Skeletal muscle cell (primary cell): Measurements from ENCODE around the gene AHCY.
"Not testable (repeated sequence)": the region's sequence is repeated elsewhere in the genome, so short reads cannot be mapped to it uniquely, and the experiment has no call there.

Source experiments
- DNase-seq: peaks from one replicate; pipeline ENCODE4 v3.0.0-alpha.2; 2010; ENCODE audit warnings: low read depth
- H3K4me3 ChIP-seq: 2 replicates; pipeline ENCODE4 v1.5.1; 2011; ENCODE audit warnings: low read depth, mild to moderate bottlenecking, control low read depth, low read length, moderate library complexity

Gene AHCY

DNA sequence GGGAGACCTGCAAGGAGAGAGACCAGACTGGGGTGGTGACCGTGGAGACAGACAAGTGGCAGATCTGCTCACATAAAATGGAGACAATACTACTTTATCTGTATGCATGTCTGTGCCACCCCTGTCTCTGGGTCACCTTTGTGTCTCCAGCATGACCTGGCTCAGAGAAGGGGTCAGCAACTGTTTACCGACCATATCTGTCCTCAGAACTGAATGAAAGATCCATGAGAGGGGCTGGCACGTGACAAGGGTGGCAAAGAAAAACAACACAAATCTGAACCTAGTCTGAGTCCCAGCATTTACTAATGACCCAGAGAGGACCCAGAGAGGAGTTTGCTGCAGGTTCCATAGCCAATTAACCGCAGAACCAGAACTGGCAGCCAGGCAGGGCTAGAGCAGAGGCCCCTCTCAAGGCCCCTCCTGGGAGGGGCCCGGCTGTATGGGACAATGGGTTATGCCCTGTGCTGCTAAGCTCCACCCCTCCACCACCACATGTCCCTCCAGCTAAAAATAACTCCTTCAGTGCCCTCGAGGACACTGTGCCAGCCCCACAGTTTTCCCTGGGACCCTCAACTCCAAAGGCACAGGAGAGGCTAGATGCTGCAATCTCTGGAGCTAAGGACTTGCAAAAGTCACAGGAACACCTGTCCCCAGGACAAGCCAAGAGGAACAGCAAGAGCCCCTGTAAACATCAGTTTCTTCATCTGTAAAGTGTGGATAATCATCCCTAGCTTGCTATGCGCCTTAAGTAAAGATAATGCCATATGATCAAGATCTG lies 2.2 kb downstream of the AHCY start:
- no peak overlapping the region for H3K4me3 ChIP-seq
- DNase-seq, result no peak

GRCh38 chr20:34300256-34300806 lies 2.8 kb downstream of the AHCY start:
- DNase-seq, result no peak
- no peak overlapping the region for H3K4me3 ChIP-seq

- DNase-seq, result no peak
- no peak overlapping the region for H3K4me3 ChIP-seq
These were observed 3.4 kb downstream of the AHCY start for GRCh38 chr20:34299556-34300255.

- not testable (repeated sequence) for H3K4me3 ChIP-seq, DNase-seq
These were observed 4.8 kb downstream of the AHCY start for GRCh38 chr20:34298294-34298784.

DNA sequence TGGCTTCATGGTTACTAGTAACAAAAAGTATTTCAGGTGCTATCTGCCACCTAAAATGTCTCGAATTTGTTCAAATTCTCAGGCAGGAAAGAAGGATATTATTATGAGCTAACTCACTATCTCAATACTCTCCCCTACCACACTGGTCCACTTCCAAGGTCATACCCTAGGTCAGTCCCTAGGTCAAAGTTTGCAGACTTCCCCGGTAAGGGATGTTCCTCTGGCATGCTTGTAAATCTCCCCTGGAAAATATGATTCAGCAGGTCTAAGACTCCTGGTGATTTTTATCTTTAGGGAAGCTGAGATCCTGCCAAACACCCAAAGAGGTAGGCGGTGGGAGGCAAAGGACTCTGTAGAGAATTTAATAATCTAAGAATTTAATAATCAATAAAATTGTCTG lies 6.7 kb downstream of the AHCY start:
- H3K4me3 ChIP-seq, result no peak overlapping the region
- no peak for DNase-seq

DNA sequence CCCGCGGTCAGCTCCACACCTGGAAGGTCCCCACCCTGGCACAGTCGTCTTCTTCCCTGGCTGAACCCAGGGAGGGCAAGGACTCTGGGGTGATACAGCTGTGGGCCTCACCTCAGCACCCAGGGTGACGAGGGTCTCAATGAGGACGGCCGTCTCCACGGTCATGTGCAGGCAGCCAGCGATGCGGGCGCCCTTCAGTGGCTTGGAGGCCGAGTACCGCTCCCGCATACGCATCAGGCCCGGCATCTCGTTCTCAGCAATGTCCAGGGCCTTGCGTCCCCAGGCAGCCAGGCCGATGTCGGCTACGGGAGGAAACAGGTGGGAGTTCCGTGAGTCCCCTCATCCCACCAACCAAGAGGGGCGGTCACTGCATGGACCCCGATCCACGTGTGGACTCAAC lies 7.9 kb downstream of the AHCY start:
- no peak for DNase-seq
- no peak overlapping the region for H3K4me3 ChIP-seq

DNA sequence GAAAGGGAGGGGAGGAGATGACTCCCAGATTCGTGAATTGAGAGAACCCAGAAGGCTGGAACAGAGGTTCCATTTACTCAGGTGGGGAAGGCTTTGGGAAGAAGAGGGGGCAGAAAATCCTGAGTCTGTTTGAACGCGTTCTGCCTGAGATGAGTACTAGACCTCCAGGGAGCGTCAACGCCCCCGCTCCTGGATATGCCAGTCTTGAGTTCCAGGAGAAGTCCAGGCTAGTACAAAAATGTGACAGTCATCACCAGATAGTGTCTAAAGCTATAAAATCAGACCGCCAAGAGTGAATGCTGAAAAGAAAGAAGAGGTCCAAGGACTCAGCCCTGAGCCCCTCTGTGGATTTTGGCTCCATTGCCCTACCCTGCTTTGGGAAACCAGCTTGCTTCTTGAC lies 8.6 kb downstream of the AHCY start:
- no peak for DNase-seq
- no peak overlapping the region for H3K4me3 ChIP-seq

DNA sequence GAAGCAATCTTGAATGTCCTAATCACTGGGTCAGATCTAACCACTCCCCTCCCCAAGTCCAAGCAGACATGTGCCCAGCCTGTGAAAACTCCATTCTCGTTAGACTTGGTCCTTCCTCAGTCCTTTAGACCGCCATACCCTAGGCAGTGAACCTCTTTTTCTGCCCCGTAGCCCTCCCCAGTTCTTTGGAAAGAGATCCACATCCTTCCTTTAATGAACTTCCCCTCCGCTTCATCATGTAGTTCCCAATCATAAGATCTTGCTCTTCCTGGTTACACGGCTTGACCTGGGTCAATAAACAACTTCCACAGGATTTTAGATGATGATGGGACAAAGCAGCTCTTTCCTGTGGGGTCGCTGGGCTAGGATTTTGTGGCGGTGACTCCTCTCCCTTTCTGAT lies 9.6 kb downstream of the AHCY start:
- H3K4me3 ChIP-seq, result no peak overlapping the region

DNA sequence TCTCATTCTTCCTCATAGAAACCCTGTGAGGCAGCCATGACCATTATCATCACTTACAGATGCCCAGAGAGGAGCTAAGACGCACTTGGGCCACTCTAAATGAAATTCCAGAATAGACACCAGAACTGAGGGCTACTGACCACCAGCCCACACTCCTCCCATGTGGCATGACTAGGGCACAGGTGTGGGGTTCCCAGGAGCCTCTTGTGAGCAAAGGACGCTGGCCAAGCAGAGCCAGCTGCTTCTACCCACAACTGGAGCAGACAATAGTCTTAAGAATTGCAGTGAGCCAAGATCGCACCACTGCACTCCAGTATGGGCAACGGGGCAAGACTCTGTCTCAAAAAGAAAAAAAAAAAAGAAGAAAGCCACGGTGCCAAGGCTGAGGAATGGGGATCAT lies 10.0 kb downstream of the AHCY start:
- DNase-seq, result no peak
- no peak overlapping the region for H3K4me3 ChIP-seq

More for the DNA sequence above, 9.6 kb downstream of the AHCY start:
- DNase-seq, result no peak

GRCh38 chr20:34292496-34292895 lies 10.7 kb downstream of the AHCY start:
- DNase-seq, result no peak
- H3K4me3 ChIP-seq, result no peak overlapping the region

DNA sequence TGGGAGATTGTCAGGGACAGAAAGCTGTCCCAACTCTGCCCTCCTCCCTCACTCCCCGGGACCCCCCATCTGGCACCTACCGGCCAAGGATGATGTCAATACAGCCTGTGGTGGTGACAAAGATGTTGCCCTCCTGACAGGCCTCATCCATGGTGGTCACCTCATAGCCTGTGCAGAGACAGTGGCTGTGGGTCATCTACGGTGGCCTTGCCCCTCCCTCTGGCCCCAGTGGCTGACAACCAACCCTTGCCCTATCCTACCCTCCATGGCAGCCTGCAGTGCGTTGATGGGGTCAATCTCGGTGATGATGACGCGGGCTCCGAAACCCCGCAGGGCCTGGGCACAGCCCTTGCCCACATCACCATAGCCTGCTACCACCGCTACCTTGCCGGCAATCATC lies 12.7 kb downstream of the AHCY start:
- no peak overlapping the region for H3K4me3 ChIP-seq
- no peak for DNase-seq

- H3K4me3 ChIP-seq, DNase-seq: not testable (repeated sequence)
These were observed 15.7 kb downstream of the AHCY start for GRCh38 chr20:34287500-34287899.

DNA sequence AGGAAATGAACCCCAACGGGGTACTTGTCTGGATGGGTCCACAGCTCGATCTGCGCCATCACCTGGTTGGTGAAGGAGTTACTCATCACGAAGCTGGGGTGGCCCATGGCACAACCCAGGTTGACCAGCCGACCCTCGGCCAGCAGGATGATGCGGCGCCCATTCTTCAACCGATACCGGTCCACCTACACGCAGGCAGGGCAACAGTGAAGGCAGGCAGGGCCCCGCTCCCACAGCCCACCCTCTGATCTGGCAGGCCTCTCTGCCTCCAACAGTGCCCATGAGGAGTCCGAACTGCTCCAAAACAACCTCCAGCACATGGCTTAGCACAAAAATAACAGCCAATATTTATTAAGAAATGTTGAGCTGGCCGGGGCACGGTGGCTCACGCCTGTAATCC lies 17.7 kb downstream of the AHCY start:
- no peak for DNase-seq
- no peak overlapping the region for H3K4me3 ChIP-seq

DNA sequence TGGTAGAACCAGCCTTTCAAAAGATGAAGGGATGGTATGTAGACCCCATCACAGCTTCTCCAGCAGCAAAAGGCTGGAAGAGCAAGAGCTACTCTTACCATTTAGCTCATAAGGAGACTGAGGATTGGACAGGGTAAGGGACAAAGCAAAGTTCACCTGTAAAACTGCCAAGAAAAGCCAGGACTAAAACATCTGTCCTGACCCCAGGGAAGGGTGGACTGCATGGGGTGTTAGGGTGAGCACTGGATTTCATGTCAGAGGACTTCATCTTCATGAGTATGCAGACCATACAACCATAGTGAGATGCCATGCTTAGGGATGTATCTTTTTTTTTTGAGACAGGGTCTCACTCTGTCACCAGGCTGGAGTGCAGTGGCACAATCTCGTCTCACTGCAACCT lies 19.3 kb downstream of the AHCY start:
- no peak overlapping the region for H3K4me3 ChIP-seq
- DNase-seq, result no peak

- DNase-seq, result no peak
- H3K4me3 ChIP-seq, result no peak overlapping the region
These were observed 21.1 kb downstream of the AHCY start for GRCh38 chr20:34282041-34282440.

DNA sequence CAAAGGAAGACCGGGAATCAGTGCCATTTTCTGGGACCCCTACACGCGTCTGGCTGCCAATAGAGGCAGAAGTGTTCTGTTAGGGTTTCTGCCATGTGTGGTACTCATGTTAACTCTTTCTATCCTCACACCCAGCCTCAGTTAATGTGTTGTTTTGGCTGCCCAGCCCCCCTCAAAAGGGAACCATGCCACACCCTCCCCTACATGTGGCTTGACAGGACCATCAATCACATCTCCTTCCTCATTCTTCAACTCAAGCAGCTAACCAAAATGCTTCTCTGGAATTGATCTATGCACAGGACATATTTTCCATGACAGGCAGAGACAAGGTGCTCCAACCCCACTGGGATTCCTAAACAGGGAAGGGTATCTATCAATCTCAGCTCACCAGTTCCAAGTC lies 22.0 kb downstream of the AHCY start:
- DNase-seq, result no peak
- H3K4me3 ChIP-seq, result no peak overlapping the region

GRCh38 chr20:34274694-34275093 lies 28.5 kb downstream of the AHCY start:
- no peak for DNase-seq
- H3K4me3 ChIP-seq, result no peak overlapping the region

- H3K4me3 ChIP-seq, result no peak overlapping the region
- peak; percentile 50 for DNase-seq
These were observed 31.2 kb downstream of the AHCY start for GRCh38 chr20:34271956-34272355.

DNA sequence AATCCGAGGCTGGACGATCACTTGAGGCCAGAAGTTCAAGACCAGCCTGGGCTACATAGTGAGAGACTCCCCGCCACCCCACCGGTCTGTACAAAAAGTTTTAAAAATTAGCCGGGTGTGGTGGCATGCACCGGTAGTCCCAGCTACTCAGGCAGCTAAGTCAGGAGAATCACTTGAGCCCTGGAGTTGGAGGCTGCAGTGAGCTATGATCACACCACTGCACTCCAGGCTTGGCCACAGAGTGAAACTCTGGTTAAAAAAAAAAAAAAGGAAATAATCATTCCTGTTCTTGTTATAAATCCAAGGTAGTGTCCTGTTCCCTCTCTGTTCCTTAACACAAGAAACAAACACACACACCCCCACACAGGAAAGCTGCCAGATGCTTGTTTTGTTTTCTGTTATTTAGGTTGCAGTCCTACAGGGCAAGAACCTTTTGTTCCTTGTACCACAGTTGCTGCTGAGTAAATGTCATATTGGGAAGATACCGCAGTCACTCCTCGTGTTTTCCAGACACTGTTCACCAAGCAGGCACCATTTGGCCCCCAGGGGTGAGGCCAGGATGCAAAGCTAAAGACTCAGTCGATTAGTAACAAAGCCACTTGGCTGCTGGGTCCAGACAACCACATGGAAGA lies 33.0 kb downstream of the AHCY start:
- H3K4me3 ChIP-seq, result no peak overlapping the region
- DNase-seq, result peak; percentile 68
